GM19023 (cell line): ENCODE measurements around the gene NMRK2.
"Not testable (repeated sequence)": the region's sequence is repeated elsewhere in the genome, so short reads cannot be mapped to it uniquely, and the experiment has no call there.

Source experiments
- ATAC-seq: cut with Tn5 transposase; IDR thresholded peaks from one replicate; pipeline ENCODE4 v1.9.1; 2021; ENCODE audit warnings: mild to moderate bottlenecking, moderate library complexity; ENCODE audit not compliant: unreplicated experiment

The NMRK2 gene

DNA sequence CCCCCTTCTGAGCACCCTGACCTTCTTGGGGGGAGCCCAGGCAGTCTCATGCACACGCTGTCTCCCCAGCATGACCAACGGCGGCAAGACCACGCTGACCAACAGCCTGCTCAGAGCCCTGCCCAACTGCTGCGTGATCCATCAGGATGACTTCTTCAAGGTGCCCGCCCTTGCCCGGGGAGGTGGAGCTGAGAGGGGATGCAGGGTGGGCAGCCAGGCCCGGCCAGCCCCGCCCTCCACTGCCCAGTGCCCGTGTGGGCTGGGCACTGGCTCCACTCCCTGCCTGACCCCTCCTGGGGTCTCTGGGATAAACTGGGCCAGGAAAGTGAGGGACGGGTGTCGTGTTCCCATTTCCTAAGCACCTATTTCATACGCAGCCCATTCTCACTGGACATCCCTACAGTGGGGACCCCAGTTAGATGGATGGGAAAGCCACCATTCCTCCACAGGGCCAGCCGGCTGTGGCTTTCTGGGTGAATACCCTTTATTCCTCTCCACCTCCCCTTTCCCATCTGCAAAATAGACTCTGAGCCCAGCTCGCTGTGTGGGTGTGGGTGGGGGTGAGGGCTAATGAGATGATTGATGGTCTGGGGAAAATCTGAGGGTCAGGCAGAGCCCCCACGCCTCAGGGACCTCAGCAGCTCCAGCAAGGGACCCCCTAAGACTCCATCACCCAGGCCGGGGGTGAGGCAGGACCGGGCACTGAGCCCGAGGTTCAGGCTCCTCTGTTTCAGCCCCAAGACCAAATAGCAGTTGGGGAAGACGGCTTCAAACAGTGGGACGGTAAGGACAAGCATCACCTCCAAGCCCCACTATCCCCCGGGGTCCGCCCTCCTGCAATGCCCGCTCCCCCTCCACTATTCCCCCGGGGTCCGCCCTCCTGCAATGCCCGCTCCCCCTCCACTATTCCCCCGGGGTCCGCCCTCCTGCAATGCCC, 3.9 kb downstream of the NMRK2 start:
- no peak for ATAC-seq

DNA sequence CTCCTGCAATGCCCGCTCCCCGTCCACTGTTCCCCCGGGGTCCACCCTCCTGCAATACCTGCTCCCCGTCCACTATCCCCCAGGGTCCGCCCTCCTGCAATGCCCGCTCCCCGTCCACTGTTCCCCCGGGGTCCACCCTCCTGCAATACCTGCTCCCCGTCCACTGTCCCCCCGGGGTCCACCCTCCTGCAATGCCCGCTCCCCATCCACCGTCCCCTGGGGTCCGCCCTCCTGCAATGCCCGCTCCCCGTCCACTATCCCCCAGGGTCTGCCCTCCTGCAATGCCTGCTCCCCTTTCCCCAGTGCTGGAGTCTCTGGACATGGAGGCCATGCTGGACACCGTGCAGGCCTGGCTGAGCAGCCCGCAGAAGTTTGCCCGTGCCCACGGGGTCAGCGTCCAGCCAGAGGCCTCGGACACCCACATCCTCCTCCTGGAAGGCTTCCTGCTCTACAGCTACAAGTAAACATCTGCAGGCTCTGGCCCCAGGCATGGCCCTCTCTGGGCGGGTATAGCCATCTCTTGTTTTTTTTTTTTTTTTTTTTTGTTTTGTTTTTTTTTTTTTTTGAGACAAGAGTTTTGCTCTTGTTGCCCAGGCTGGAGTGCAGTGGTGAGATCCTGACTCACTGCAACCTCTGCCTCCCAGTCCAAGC, 5.6 kb downstream of the NMRK2 start:
- ATAC-seq = not testable (repeated sequence)

DNA sequence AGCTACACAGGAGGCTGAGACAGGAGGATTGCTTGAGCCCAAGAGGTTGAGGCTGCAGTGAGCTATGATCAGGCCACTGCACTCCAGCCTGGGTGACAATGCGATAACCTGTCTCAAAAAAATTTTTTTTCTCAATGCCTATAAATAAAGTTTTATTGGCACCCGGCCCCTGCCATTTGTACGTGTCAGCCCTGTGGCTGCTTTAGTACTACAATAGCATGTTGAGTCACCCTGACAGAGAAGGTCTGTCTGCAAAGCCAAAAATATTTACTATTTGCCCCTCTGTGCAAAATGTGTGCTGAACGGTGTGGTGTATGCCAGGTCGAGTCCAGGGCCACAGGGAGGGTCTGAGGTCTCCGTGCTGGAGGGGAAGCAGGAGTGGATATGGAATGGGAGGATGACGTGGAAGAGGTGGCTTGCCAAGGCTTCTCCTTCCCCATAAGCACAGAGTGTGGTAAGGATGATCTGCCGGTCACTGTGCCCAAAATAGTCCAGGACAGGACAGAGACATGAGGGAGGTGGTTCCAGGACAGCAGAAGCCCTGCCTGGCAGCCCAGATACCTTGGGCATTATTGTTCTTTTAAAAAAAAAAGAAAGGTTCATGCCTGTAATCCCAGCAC, 10.0 kb downstream of the NMRK2 start:
- ATAC-seq = no peak

DNA sequence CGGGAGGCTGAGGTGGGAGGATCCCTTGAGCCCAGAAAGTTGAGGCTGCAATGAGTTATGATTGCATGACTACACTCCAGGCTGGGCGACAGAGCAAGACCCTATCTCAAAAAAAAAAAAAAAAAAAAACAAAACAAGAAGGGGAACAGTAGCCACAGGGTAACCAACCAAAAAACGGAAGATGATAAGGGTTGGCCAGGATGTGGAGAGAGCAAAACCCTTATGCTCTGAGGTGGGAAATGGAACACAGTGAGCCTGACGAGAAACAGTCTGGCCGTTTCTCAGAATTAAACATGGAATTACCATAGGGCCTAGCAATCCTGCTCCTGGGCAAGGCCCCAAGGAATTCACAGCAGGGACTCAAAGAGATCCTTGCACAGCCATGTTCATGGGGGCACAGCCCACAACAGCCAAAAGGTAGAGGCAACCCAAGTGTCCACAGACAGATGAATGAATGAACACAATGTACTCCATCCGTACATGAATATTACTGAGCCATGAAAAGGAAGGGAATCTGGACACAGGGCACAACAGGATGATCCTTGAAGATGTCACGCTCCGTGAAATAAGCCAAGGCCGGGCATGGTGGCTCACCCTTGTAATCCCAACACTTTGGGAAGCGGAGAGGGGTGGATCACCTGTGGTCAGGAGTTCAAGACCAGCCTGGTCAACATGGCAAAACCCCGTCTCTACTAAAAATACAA, 11.3 kb downstream of the NMRK2 start:
- ATAC-seq = no peak

- no peak for ATAC-seq
Observed at GRCh38 chr19:3945838-3946237, 13.0 kb downstream of the NMRK2 start.

GRCh38 chr19:3947316-3947933, 14.6 kb downstream of the NMRK2 start:
- ATAC-seq = not testable (repeated sequence)

DNA sequence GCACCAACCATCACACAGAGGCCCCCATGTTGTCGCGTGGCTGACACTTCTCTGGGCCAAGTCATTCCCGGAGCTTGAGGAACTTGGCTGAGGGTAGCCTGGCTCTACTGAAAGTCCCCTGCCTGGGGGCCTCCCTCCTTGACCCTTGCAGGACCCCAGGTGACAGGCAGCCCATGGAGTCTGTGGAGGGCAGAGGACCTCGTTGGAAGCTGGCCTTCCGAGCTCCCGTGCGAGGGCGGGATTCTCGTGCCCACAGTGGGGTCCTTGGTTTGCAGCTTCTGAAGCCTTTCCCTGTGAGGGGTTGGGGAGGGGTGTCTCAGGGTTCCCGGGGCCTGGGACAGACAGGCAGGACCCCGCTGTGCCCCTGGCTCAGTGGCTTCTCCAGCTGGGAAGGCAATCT, 16.4 kb downstream of the NMRK2 start:
- ATAC-seq = no peak

DNA sequence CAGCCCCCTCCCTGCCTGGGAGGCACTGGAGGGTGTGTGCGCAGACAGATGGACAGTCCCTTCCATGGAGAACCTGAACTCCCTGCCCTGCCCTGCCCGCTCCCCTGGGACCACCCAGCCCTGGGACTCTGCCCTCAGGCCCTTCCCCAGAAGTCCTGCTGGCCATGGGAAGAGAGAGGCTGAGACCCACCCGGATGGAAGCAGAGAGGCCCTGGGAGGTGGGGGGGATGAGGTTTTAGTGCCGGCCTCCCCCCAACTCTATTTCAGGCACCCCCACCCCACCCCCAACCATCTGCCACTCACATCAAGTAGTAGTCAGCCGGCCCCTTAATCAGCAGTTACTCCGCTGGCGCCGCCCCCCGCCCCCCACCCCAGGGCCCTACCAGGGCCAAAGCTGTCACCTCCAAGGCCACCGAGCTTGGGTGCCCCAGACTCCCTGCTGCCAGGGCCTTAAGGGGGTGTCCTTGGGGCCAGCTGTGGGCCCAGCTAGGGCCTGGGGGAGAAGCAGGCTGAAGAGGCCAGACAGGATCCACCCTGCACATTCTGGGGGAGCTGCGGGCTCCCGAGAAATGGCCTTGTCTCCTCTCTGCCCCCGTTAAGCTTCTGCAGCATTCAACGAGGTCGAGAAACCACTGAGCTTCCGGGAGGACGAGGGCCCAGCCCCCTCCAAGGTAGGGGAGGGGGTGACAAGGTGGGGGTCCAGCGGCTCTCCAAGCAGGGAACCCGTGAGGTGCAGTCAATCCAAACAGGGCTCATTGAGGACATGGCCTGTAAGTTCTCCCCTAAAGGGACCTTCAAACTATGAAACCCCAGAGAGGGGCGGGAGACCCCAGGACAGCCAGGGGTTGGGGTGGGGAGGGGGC, 17.4 kb downstream of the NMRK2 start:
- ATAC-seq = no peak

DNA sequence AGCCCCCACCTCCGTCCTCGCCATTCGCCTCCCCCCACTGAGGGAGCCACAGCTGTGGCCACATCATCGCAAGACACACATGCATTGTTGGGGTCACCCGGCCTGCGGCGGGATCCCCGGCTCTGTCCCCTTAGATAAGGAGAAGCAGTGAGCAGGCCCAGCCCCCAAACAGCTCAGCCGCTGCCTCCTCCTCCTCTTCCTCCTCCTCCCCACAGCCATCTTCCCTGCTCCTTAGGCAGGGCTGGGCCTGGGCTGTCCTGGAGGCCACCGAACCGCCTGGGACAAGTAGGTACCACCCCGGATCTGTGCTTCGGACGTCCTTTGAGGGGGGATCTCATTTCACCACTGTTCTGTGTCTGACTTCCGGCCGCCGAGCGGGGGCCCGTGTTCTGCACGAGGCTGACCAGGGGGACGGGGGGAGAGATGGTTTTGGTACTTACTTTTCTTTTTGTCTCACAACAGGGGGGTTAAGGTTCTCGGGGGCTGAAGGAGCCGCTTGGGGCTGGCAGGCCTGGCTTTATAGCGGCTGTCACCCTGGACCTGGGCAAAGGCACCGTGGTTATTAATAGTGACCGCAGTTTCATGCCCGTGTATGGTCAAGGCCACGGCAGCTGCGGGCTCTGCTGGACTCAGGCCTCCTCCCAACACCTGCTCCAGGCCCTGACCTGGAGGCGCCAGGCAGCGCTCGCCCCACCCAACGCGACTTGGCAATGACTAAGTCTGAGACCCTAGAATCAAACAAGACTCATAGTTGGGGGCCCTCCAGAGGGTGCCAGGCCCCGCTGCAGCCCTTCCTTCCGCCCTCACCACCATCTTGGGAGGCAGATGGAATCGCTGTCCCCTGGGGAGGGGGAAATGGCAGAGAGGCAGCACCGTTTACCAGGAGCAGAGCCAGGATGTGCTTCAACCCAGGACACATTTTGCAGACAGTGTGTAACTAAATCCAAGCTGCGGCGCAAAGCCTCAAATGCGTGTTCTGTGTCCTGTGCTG, 18.3 kb downstream of the NMRK2 start:
- ATAC-seq = no peak

- ATAC-seq = not testable (repeated sequence)
Observed at GRCh38 chr19:3952755-3953276, 19.9 kb downstream of the NMRK2 start.

GRCh38 chr19:3954107-3954506, 21.2 kb downstream of the NMRK2 start:
- ATAC-seq = no peak

- ATAC-seq = not testable (repeated sequence)
Observed at GRCh38 chr19:3955276-3955675, 22.4 kb downstream of the NMRK2 start.

DNA sequence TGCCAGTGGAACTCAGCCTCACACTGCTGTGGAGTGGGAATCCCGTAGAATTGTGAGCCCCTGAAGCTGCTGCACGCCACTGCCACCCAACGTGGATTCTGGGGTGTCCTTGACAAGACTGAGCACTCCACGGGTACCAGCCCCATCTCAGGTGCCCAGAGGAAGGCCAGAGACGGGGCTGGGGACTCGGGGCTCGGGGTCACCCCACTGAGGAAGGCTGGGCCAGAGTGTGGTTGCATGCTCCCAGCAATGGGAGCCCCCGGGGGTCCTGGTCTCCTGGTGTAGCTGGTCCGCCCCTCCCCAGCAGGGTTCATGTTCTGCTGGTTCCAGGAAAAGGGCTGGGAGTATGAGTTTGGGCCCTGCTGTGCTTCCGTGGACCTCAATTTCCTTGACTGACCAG, 22.8 kb downstream of the NMRK2 start:
- ATAC-seq = no peak

DNA sequence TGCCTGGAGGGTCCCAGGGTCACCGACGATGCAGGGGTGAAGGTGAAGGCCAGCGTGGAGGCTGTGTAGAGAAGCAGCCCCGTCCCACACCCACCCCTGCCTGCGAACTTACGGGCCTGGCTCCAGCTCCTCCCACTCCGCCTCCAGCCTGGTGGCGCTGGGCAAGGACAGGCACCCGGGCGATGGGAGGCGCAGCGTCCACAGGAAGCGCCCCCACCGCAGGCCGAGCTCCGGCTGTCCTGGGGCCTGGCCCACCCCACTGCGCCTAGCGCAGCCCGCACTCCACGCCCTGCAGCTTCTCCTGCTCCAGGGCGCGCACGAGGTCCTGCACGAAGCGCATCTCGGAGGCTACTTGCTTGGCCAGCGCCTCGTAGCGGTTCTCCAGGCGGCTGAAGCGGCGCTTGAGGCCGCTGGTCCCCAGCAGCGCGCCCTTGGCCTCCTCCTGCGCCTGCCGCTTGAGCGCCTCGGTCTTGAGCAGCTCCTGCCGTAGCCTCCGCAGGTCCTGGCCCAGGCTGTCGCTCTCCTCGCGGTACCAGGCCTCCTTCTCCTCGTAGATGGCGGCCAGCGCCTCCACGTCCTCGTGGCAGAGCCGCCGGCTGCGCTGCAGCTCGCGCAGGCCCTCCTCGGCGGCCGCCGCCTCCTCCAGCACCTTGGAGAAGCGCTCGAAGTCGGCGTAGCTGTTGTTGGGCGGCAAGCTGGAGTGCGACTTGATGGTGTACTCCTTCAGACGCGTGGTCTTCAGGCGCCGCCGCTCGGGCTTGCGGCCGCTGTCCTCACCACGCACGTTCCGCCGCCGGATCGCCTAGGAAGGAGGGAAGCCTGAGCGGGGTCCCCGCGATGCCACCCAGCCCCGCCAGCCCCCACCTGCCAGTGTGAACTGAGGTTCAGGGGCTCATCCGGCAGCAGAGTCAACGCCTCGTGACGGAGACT, 26.2 kb downstream of the NMRK2 start:
- no peak for ATAC-seq

DNA sequence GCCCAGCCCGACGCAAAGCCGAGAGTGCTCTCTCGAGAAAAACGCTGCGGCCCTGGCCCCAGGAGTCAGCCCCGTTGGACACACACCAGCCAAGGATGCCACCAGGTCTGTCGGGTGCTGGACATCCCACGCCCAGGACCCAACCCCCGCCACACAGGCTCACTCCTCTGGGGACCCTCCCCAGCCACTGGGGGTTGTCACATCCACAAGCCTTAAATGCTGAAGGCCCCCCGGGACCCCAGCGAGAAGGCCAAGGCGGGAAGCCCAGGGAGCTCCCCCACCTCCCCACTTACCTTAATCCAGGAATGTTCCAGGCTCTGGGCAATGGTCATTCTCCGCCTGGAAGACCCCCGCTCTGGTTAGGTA, 26.9 kb downstream of the NMRK2 start:
- ATAC-seq = no peak

DNA sequence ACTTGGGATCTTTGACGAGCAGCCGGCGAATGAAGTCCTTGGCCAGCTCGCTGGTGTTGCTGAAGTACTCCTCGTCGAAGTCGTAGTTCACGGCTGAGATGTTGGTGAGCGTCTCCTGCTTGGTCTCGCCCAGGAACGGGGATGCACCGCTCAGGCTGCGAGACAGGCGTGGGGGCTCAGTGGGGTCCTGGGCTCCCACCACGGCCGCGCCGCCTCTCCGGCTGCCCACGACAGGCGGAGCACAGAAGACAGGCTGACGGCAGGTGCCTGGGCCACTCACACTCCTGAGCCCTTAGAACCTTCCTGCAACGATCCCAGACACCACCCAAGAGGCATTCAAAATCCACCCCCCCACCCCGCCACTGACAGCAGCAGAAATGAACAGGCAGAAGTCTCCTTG, 28.1 kb downstream of the NMRK2 start:
- ATAC-seq = no peak
